ENCODE results near the gene DHRS13. TPM values are rescaled to one million over a fixed set of nuclear protein-coding genes. Genes with fewer than 3 reads are reported as not detected.
A peak's percentile ranks its signal among the peaks of the same experiment; 100 is the strongest.
"Not testable (repeated sequence)": the region's sequence is repeated elsewhere in the genome, so short reads cannot be mapped to it uniquely, and the experiment has no call there.

Gene DHRS13
- polyA plus RNA-seq, 2 of the 4 experiments (the other 2 are of a cell fraction), result 4.8 to 7.0 TPM

- H3K27ac ChIP-seq, result no peak overlapping the region
- H3K4me3 ChIP-seq, result no peak overlapping the region
- CTCF ChIA-PET, result interaction anchor here (0.6 to 5.9 kb wide), 24 partner anchors 8 to 1448 kb away, joined by 3 to 82 read pairs (median 4); partner anchors contain the start of genes DHRS13, FLOT2, NEK8 and SDF2
- DNase-seq (ENCODE audit: low read depth in 1 of 2, low spot score in 1 of 2) (peak; percentile 81 to 90), ATAC-seq (peak; percentile 77 to 96), FAIRE-seq (no peak)
- TF ChIP-seq RAD21 (conservative IDR thresholded peaks at IDR 0.05 in 1 of 2, IDR thresholded peaks at IDR 0.05 in 1 of 2) (peak; percentile 67 to 88), MAZ (IDR thresholded peaks at IDR 0.05; ENCODE audit: borderline replicate concordance, low read depth, low read length) (no peak), ESRRA (IDR thresholded peaks at IDR 0.05; ENCODE audit: borderline replicate concordance, low read length) (no peak), KDM5A (IDR thresholded peaks at IDR 0.05) (no peak), JUN (IDR thresholded peaks at IDR 0.05) (no peak), CTCF (IDR thresholded peaks at IDR 0.05) (peak; percentile 48), TFCP2L1 (CRISPR knock-in tag; IDR thresholded peaks at IDR 0.05) (no peak), SMC3 (IDR thresholded peaks at IDR 0.05) (peak; percentile 42; the same call in 2 of the 3 replicates)
- no peaks in the 10 kb centered on the region for H3K4me1 ChIP-seq
- H3K9me3 ChIP-seq, result no peaks in the 10 kb centered on the region
- no peak overlapping the region for H3K4me2 ChIP-seq
- POLR2A ChIA-PET, result interaction anchor here (1.0 kb wide), 1 partner anchor 152 kb away, joined by 3 read pairs; no protein-coding TSS in a partner anchor
- WGBS (ENCODE audit: missing lambda C conversion rate), result 89% methylated on average over 4 of the region's 4 CpGs
These were observed 23.9 kb downstream of the DHRS13 start for GRCh38 chr17:28878981-28879380.

DNA sequence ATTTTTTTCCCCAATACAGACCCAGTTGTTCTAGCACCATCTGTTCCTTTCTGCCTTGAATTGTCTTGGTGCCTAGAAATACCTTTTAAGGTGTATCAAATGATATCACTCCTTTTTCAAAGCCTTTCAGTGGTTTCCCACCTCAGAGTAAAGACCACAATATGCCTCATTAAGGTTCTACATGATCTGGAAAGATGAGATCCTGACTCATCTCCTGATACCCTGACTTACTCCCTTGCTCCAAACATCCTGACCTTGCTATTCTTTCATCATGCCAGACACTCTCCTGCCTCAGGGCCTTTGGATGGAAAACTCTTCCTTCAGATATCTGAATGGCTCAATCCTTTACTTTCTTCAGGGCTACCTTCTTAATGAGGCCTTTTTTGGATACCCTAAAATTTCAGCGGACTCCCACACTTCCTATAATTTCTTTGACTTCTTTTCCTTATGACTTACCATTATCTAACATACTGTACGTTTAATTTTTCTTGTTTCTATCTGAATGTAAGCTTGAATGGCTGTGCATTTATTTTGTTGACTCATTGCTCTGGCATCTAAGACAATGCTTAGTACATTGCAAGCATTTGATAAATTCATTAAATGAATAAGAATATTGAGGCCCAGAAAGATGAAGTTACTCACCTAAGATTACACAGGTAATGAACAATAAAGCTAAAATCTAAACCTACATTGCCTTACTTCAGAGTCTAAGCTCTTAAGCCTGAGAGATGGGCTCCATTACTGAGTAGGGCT, 24.5 kb downstream of the DHRS13 start:
- ChIA-PET CTCF (interaction anchor here (0.6 to 5.9 kb wide), 21 partner anchors 8 to 1448 kb away, joined by 3 to 82 read pairs (median 4); partner anchors contain the start of genes DHRS13, FLOT2, NEK8 and SDF2), POLR2A (interaction anchor here (1.0 kb wide), 1 partner anchor 152 kb away, joined by 3 read pairs; no protein-coding TSS in a partner anchor)
- DNase-seq (ENCODE audit: low read depth in 1 of 2, low spot score in 1 of 2) (no peak), FAIRE-seq (no peak), ATAC-seq (no peak)
- Histone ChIP-seq H3K4me3 (no peak overlapping the region), H3K9me3 (no peaks in the 10 kb centered on the region), H3K4me1 (no peaks in the 10 kb centered on the region), H3K27ac (no peak overlapping the region), H3K4me2 (no peak overlapping the region)
- TF ChIP-seq NFE2L2 (conservative IDR thresholded peaks at IDR 0.05; ENCODE audit: low read length) (no peak), SMC3 (IDR thresholded peaks at IDR 0.05) (no peak), EP300 (IDR thresholded peaks at IDR 0.05) (no peak), ELK1 (IDR thresholded peaks at IDR 0.05; ENCODE audit: low read depth, low read length) (no peak), BHLHE40 (IDR thresholded peaks at IDR 0.05; ENCODE audit: low read depth, low read length) (no peak), JUN (IDR thresholded peaks at IDR 0.05) (no peak), JUNB (IDR thresholded peaks at IDR 0.05) (no peak), USF2 (IDR thresholded peaks at IDR 0.05) (no peak), MAFK (IDR thresholded peaks at IDR 0.05; ENCODE audit: partially characterized antibody) (no peak), CHD2 (IDR thresholded peaks at IDR 0.05; ENCODE audit: low read length, partially characterized antibody) (no peak), FOXS1 (CRISPR knock-in tag; IDR thresholded peaks at IDR 0.05) (no peak), CHD4 (IDR thresholded peaks at IDR 0.05; ENCODE audit: borderline replicate concordance) (no peak)
- 86% methylated on average over 2 of the region's 2 CpGs for WGBS (ENCODE audit: missing lambda C conversion rate)

GRCh38 chr17:28877150-28877711, 25.6 kb downstream of the DHRS13 start:
- not testable (repeated sequence) for DNase-seq (ENCODE audit: low read depth in 1 of 2, low spot score in 1 of 2); H3K27ac ChIP-seq; H3K9me3 ChIP-seq; H3K4me2 ChIP-seq; FAIRE-seq; H3K4me1 ChIP-seq; H3K4me3 ChIP-seq; ATAC-seq
- CTCF ChIA-PET, result interaction anchor here (1.5 to 4.1 kb wide), 2 partner anchors 21 to 26 kb away, joined by 3 to 20 read pairs; partner anchors contain the start of genes DHRS13 and FLOT2
- WGBS (ENCODE audit: missing lambda C conversion rate), result 83% methylated on average over 6 of the region's 6 CpGs
- POLR2A ChIA-PET, result interaction anchor here (0.7 kb wide), 1 partner anchor 10 kb away, joined by 5 read pairs; no protein-coding TSS in a partner anchor

All from A549 (cell line).